NCI-H748 treated with DMSO at 0.1 percent for 48 hours (cell line): ENCODE data around the gene LTBP2.

ENCODE experiments used
- DNase-seq: peaks from one replicate; lab custom pipeline; 2025; lab: John Stamatoyannopoulos, UW

LTBP2 gene

DNA sequence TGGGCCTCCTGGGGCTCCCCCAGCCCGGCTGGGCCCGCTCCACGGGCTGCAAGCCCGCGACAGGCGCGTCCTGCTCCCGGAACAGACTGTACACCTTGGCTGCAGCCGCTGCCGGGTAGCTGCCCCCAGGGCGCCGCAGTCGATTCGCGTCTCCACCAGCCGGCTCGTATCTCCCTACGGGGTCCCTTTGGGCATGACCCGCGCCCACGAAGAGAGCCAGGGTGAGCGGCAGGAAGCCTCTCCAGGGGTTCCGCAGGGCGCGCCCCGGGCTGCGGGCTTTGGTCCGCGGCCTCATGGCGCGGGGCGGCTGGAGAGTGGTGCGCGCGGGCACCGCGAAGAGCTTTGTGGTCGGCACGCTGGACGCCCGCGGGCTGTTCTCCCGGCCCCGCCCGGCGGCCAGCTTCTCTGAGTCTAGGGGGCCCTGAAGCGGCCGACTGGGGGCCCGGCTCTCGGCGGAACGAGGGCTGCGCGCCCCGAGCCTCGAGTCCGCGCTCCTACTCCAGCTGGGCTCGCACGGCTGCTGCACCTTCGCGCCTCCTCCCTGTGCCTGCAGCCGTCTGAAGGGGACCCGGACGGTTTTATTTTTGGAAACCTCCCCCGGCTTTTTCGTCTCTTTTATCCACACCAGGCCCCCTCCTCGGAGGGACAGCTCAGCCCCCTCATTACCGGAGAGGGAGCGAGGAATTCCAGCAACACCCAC is at the start of gene LTBP2:
Gene LTBP2, minus strand, starts transcription at position 588 of the 700 bp plus-strand sequence. Its CDS starts 293 bp downstream, at position 295.
- DNase-seq = no peak

DNA sequence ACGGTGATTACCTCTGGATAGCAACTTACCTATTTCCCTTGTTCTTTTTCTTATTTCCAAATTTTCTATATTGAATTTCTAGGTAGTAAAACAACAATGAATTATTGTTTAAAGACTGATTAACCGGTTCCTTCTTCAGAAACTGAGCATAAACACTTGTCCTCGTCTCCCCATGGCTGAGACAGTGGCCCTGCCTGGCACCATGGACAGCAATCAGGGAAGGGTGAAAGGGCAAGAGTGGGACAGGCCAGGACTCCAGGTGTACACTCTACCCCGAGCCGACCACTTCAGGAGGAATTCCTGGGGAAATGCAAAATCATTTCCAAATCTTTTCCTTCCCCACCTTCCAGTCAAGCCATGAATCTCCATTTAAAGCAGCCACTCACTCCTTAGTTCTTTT is 48.8 kb upstream of the LTBP2 start:
- no peak for DNase-seq

DNA sequence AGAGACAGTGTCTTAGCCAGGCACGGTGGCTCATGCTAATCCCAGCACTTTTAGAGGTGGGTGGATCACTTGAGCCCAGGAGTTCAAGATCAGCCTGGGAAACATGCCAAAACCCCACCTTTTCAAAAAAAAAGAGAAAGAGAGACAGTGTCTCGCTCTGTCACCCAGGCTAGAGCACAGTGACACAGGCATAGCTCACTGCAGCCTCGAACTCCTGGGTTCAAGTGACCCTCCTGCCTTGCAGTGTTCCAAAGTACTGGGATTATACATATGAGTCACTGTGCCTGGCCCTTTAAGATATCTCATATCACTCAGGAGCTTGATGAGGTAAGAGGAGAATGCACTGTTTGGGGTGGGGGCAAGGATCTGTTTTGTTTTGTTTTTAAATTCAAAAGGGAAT is 48.1 kb upstream of the LTBP2 start:
- no peak for DNase-seq

- DNase-seq = no peak
Measured at GRCh38 chr14:74658535-74659131, 46.6 kb upstream of the LTBP2 start.

DNA sequence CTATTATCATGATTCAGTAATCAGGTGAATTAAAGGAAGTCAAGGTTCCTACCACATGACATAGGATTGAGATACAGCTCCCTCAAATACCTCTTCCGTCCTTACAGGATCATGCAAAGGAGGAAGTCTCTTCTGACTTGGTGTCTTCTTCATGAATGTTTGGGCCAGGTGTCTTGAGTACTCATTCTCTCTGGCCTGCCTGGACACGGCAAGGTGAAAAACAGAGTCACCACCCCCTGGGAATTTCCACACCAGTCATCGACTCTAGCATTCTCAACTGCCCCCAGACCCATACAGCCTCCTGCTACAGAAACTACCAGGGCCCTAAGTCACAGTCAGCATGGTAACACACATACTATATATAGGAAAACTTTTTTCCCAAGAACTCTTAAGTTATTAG is 44.9 kb upstream of the LTBP2 start:
- no peak for DNase-seq

- DNase-seq = no peak
Measured at GRCh38 chr14:74655599-74656395, 43.8 kb upstream of the LTBP2 start.

DNA sequence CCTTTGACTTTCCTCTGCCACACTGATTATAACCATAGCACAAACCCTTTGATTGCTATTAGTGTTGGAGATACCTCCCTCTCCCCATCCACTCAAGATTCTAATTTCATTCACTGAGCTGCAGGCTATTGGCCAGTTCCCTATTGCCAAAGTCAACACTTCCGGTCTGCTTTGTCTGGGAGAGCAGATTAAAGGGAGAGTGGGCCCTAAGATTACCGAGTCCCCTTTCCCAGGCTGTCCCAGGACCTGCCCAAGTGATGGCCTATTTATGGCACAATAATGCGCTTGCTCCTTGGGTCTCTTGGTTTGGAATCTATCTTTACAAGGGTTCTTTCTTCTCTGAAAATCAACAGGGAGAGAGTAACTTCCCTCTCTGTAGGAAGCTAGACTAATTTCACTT is 42.9 kb upstream of the LTBP2 start:
- no peak for DNase-seq

GRCh38 chr14:74653386-74654138 is 41.5 kb upstream of the LTBP2 start:
- DNase-seq = no peak

GRCh38 chr14:74652541-74652940 is 40.5 kb upstream of the LTBP2 start:
- DNase-seq = no peak

DNA sequence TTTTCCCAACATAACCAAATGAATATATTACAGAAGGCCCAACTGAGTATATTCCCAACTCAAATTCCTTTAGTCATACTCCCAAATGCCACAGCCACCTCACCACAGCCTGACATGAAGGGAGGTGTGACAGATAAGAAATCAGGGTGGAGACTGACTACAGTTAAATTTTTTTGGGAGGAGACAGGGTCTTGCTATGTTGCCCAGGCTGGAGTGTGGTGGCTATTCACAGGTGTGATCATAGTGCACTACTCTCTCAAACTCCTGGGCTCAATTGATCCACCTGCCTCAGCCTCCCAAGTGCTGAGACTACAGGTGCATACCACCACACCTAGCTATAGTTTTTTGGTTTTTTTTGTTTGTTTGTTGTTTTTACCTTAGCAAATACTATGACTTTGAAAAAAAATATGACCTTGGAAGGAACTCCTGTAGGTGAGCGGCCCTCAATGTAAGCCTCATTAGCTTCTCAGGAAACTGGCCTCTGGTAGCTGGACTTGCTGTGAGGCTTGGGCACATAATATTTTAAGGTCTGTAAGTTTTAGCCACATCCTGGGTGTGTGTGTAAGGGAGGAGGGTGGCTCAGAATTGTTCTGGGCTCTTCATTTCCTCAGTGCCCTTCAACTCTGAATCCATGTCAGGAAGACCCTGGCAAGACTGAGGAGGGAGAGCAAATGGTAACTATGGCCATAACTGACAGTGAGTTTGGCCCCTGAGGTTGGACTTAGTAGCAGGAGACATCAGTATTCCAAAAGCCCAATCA is 39.1 kb upstream of the LTBP2 start:
- no peak for DNase-seq

GRCh38 chr14:74649673-74650072 is 37.6 kb upstream of the LTBP2 start:
- DNase-seq = no peak

DNA sequence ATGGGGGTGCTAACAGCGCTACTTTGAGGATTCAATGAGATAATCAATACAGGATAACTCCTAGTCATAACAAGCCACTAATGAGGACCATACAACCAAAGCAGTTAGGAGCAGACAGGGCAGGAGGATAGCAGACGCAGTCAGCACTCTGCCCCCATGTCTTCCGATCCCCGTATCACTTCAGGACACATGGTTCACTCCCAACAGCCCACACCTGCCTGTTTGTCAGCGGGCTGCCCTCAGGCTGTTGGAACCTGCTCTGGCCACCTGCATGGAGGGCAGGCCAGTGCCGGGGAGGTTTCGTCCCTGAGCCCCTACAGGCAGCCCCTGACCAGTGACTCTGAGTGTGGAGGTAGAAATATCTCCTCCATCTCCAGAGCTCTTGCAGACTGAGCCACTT is 37.1 kb upstream of the LTBP2 start:
- DNase-seq = no peak

DNA sequence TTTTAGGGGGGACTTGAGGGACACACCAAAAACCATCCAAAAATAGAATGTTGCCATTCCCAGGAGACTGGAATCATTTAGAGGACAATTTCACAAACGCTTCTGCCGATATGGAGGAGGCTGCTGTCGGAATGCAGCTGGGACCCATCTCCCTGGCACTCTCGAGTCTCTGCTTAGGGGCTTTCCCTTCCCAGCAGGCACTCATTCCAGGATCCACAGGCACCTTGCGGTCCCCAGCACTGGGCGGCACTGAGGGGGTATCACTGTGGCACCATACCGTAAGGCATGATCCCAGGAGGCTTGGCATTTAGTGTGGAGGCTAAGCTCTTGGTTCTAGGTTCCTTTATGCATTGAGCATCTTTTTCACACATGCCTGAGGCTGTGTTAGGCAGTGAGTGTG is 36.6 kb upstream of the LTBP2 start:
- DNase-seq = no peak

GRCh38 chr14:74647678-74648461 is 35.8 kb upstream of the LTBP2 start:
- DNase-seq = no peak

DNA sequence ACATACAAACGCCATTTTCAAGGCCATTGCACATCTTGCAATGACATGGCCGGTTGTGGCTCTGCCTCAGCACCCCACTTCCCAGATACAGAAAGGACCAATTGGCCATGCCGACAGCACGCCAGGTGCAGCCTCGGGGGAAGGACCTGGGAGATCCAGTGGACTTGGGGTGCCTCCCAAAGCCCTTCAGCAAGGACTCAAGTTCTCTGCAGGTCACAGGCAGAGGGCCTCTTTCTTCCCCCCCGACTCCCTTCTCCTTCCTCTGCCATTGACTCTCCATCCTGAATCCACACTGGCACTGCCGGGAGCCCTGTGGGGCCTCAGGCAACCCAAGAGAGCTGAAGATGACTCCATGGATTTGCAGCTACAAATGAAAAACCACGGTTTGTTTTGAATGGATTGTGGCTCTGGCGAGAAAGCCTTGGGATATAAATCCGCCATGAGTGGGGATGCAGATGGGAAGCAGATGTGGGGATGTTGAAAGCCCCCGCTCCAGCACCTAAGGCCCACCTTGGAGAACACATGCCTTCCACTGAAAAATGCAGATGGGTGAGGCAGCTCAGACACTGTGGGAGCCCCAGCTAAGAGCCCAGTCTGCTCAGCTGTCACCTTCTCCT is 35.1 kb upstream of the LTBP2 start:
- DNase-seq = no peak

DNA sequence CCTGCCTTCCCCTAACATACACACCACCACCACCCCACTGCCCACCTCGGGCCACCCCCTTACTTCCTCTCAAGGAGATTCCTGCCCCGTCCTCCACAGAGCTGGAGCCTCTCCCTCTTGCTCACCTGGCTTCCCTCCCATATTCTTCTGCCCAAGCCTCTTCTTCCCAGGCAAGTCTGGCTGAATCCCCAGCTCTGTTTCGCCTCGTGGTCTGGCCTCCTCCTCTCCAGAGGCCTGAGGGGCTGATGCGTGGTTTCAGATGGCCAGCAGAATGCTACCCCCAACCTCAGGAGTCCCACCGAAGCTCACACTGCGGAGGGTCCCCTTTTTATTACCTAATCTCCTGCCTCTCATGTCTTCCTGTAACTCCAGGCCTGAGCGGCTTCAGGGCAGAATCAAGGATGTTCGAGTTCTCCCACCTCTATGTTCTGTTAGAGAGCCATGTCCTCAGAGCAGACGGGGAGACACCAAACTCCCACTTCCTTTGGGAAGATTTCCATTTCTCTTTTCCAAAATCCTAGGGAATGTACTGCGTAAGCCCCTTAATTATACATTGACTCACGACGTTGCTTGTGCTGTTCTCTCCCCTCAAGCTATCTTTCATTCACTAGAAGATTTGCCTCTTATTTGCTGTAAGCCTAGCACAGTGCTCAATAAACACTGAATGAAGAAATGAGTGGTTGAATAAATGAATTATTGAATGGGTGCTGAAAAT is 33.9 kb upstream of the LTBP2 start:
- DNase-seq = no peak

GRCh38 chr14:74645244-74645643 is 33.2 kb upstream of the LTBP2 start:
- DNase-seq = no peak

- DNase-seq = no peak
Measured at GRCh38 chr14:74641601-74642391, 29.8 kb upstream of the LTBP2 start.

DNA sequence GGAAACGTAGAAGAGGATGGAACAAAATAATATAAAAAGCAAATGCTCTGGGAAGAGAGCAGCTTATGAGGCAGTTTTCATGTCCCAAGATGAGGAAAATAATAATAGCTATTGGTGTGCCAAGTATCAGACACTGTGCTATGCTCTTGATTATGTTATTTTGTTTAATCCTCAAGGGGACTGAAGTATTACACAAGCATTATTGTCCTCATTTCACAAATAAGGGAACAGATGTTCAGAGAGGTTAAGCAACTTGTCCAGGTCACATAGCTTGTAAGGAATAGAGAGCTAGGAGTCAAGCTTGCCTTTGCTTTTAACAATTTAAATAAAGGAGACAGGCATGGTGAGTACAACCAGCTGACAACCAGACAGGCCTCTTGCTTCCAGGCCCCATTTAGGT is 26.9 kb upstream of the LTBP2 start:
- no peak for DNase-seq
